Measurements from ENCODE around the gene ZFP57.

Gene ZFP57

GRCh38 chr6:29651413-29652197 lies 29.3 kb downstream of the ZFP57 start:
- DNase-seq = no peak

- peak; percentile 96 to 97 for DNase-seq
These were observed 31.0 kb downstream of the ZFP57 start for GRCh38 chr6:29649701-29650673.

- no peak for DNase-seq
These were observed 32.9 kb downstream of the ZFP57 start for GRCh38 chr6:29647927-29648642.

GRCh38 chr6:29641430-29642148 lies 39.4 kb downstream of the ZFP57 start:
- no peak for DNase-seq

GRCh38 chr6:29637247-29637646 lies 43.7 kb downstream of the ZFP57 start:
- no peak for DNase-seq

GRCh38 chr6:29633534-29633905 lies 47.4 kb downstream of the ZFP57 start:
- no peak for DNase-seq

- DNase-seq = peak; percentile 70 to 73
These were observed 48.0 kb downstream of the ZFP57 start, which contains the start of gene GABBR1 for GRCh38 chr6:29632789-29633533. Gene GABBR1, minus strand, starts transcription at chr6:29633183. Its CDS starts 798 bp downstream, at chr6:29632385.

- DNase-seq = peak; percentile 48 to 77
These were observed 48.9 kb downstream of the ZFP57 start for GRCh38 chr6:29631860-29632731.

GRCh38 chr6:29631209-29631810 lies 49.6 kb downstream of the ZFP57 start:
- no peak for DNase-seq

GRCh38 chr6:29630315-29630714 lies 50.6 kb downstream of the ZFP57 start:
- DNase-seq = no peak

GRCh38 chr6:29629571-29629970 lies 51.4 kb downstream of the ZFP57 start:
- DNase-seq = no peak

- DNase-seq = peak; percentile 51 to 60
These were observed 52.3 kb downstream of the ZFP57 start for GRCh38 chr6:29628419-29629281.

- peak; percentile 56 to 59 for DNase-seq
These were observed 53.1 kb downstream of the ZFP57 start for GRCh38 chr6:29627755-29628418.

GRCh38 chr6:29626948-29627754 lies 53.8 kb downstream of the ZFP57 start:
- DNase-seq = no peak

- DNase-seq = no peak
These were observed 55.5 kb downstream of the ZFP57 start for GRCh38 chr6:29625337-29625930.

- no peak for DNase-seq
These were observed 56.4 kb downstream of the ZFP57 start for GRCh38 chr6:29624520-29624961.
